Measurements from ENCODE around the gene CEACAM5. TPM values are rescaled to one million over a fixed set of nuclear protein-coding genes. Genes with fewer than 3 reads are reported as not detected.
A peak's percentile ranks its signal among the peaks of the same experiment; 100 is the strongest.

CEACAM5 gene
- total RNA-seq, 2 donors from 2014 or later: 2,196 to 2,217 TPM

- peak; percentile 71 for DNase-seq
- TF ChIP-seq CTCF (IDR thresholded peaks at IDR 0.05): no peak
- intact Hi-C loops (cut with DNase I): no loop called here
- peak overlapping the region; percentile 80 to 94 for H3K9ac ChIP-seq (ENCODE audit: low read depth in 2 of 2, low read length in 2 of 2)
- H3K4me1 ChIP-seq: peaks cover 7% of the 10 kb centered on the region
- no peaks in the 10 kb centered on the region for H3K9me3 ChIP-seq
- H3K27ac ChIP-seq: peak overlapping the region; percentile 75
- no peaks in the 10 kb centered on the region for H3K27me3 ChIP-seq
- peak overlapping the region; percentile 63 for H3K4me3 ChIP-seq
- H3K36me3 ChIP-seq: peaks cover 8% of the 10 kb centered on the region
Measured at GRCh38 chr19:41711376-41712261, 3.2 kb downstream of the CEACAM5 start.

GRCh38 chr19:41714598-41714997 is 6.2 kb downstream of the CEACAM5 start:
- H3K9ac ChIP-seq (ENCODE audit: low read depth in 2 of 2, low read length in 2 of 2): peak overlapping the region in 1 of 2 donors; percentile 36
- peaks cover 13% of the 10 kb centered on the region for H3K36me3 ChIP-seq
- no peak for TF ChIP-seq CTCF (IDR thresholded peaks at IDR 0.05)
- H3K4me1 ChIP-seq: no peaks in the 10 kb centered on the region
- H3K9me3 ChIP-seq: no peaks in the 10 kb centered on the region
- no peak overlapping the region for H3K27ac ChIP-seq
- H3K27me3 ChIP-seq: no peaks in the 10 kb centered on the region
- no peak for DNase-seq
- intact Hi-C loops (cut with DNase I): no loop called here
- H3K4me3 ChIP-seq: no peak overlapping the region

GRCh38 chr19:41718761-41719160 is 10.3 kb downstream of the CEACAM5 start:
- no peak overlapping the region for H3K9ac ChIP-seq (ENCODE audit: low read depth in 2 of 2, low read length in 2 of 2)
- H3K36me3 ChIP-seq: peaks cover 13% of the 10 kb centered on the region
- no peak for TF ChIP-seq CTCF (IDR thresholded peaks at IDR 0.05)
- H3K4me3 ChIP-seq: no peak overlapping the region
- DNase-seq: no peak
- intact Hi-C loops (cut with DNase I): no loop called here
- H3K9me3 ChIP-seq: no peaks in the 10 kb centered on the region
- no peaks in the 10 kb centered on the region for H3K27me3 ChIP-seq
- H3K4me1 ChIP-seq: no peaks in the 10 kb centered on the region
- H3K27ac ChIP-seq: peak overlapping the region; percentile 27

GRCh38 chr19:41720103-41720502 is 11.7 kb downstream of the CEACAM5 start:
- Histone ChIP-seq H3K36me3 (peaks cover 8% of the 10 kb centered on the region), H3K27ac (no peak overlapping the region), H3K4me1 (no peaks in the 10 kb centered on the region), H3K9me3 (no peaks in the 10 kb centered on the region), H3K9ac (ENCODE audit: low read depth in 2 of 2, low read length in 2 of 2) (no peak overlapping the region), H3K27me3 (no peaks in the 10 kb centered on the region), H3K4me3 (no peak overlapping the region)
- intact Hi-C loops (cut with DNase I): no loop called here
- no peak for DNase-seq
- TF ChIP-seq CTCF (IDR thresholded peaks at IDR 0.05): no peak

GRCh38 chr19:41726493-41726892 is 18.1 kb downstream of the CEACAM5 start:
- intact Hi-C loops (cut with DNase I): no loop called here
- DNase-seq: no peak
- Histone ChIP-seq H3K9me3 (no peaks in the 10 kb centered on the region), H3K4me1 (no peaks in the 10 kb centered on the region), H3K27me3 (no peaks in the 10 kb centered on the region), H3K9ac (ENCODE audit: low read depth in 2 of 2, low read length in 2 of 2) (no peak overlapping the region), H3K27ac (peak overlapping the region; percentile 50), H3K36me3 (no peaks in the 10 kb centered on the region), H3K4me3 (no peak overlapping the region)
- no peak for TF ChIP-seq CTCF (IDR thresholded peaks at IDR 0.05)

Data from colonic mucosa (tissue), 4 donors.